ENCODE measurements around the gene SESN1. TPM values are rescaled to one million over a fixed set of nuclear protein-coding genes. Genes with fewer than 3 reads are reported as not detected.

The SESN1 gene
- total RNA-seq, 1 donor from 2014 or later: 36.9 TPM

DNA sequence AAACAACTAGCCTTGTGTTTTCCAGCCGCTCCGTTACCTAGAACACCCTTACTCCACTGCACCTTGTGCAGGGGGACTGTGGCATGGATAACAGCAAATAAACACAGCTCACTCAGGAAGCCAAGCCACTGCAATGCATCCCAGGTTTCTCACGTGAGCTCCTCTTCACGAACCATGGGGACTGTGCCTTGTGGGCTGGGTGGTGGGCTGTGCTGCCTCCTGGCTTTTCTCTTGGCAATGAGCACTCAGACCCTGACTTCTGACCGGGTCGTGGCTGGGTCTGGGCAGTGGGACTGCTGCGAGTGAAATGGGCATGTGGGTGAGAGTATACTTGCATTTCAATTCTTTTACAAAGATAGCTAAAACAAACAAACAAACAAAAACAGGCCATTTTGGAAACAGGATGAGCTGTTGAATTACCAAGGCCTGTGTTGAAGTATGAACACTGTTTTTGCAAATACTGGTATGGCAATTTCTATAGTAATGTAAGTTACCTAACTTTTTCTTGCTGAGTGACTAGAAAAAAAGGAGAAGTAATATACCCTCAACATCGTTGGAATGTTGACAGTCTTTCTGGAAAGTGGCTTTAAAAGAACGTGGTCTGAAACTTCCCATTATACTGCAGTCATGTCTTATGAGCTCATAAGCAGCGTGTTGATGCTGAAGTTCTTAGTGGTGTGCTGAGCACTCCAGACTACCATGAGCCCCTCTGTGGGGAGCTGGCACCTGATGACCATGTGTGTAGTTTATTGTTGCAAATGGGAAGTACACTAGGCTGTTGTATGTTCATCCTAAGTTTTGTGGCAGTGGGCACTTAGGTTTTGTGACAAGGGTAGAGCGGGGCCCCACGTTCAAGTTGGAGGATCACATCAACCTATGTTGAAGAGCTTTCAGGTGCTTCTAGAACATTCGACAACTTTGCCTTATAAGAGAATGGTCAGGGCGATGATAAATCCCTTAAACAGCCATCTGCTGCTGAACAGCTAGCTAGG is 126.0 kb downstream of the SESN1 start:
- H3K4me3 ChIP-seq: no peak overlapping the region
- no peaks in the 10 kb centered on the region for H3K27me3 ChIP-seq
- peaks cover 14% of the 10 kb centered on the region for H3K4me1 ChIP-seq
- intact Hi-C loops (cut with DNase I): no loop called here
- H3K9me3 ChIP-seq: no peaks in the 10 kb centered on the region
- TF ChIP-seq, protein P1, sequence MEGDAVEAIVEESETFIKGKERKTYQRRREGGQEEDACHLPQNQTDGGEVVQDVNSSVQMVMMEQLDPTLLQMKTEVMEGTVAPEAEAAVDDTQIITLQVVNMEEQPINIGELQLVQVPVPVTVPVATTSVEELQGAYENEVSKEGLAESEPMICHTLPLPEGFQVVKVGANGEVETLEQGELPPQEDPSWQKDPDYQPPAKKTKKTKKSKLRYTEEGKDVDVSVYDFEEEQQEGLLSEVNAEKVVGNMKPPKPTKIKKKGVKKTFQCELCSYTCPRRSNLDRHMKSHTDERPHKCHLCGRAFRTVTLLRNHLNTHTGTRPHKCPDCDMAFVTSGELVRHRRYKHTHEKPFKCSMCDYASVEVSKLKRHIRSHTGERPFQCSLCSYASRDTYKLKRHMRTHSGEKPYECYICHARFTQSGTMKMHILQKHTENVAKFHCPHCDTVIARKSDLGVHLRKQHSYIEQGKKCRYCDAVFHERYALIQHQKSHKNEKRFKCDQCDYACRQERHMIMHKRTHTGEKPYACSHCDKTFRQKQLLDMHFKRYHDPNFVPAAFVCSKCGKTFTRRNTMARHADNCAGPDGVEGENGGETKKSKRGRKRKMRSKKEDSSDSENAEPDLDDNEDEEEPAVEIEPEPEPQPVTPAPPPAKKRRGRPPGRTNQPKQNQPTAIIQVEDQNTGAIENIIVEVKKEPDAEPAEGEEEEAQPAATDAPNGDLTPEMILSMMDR (IDR thresholded peaks at IDR 0.05): no peak
- DNase-seq: no peak
- no peaks in the 10 kb centered on the region for H3K36me3 ChIP-seq
- peak; percentile 45 for ATAC-seq
- H3K27ac ChIP-seq: no peak overlapping the region

DNA sequence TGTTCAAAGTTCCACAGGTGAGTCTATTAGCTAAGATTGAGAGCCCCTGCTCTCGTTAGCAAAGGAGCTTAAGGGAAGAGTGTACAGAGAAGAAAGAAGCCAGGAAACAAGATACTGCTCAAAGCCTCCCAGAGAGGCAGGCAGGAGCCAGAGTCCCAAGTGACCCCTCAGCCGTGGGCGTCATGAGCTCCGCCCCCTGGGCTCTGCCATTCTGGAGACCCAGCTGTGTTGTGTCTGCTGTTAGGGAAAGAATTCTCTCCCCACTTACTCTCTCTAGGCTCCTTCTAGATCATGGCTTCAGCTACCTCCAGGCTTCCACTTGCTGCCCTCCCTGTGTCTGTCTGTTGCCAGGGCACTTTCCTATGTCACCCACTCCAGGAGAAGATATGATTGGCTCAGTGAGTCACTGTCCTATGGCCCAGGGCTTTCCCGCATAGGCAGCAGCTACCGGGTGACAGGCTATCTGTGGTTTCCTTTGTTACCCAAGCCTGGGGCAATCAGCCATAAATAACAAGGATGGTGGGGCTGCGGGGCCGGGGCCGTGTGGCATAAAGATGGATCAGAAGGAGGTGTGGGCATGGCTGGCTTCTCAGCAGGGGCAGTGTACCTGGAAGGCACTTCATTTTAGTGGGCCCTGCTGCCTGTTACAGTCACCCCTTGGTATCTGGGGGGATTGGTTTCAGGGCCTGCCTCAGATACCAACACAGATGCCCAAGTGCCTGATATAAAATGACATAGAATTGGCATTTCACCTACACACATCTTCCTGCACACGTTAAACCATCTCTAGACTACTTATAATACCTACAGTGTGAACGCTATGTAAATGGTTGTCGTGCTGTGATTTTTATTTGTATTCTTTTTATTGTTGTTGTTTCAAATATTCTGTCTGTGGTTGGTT is 127.5 kb downstream of the SESN1 start:
- Histone ChIP-seq H3K9me3 (no peaks in the 10 kb centered on the region), H3K27ac (no peak overlapping the region), H3K4me1 (peaks cover 14% of the 10 kb centered on the region), H3K36me3 (no peaks in the 10 kb centered on the region), H3K4me3 (no peak overlapping the region), H3K27me3 (no peaks in the 10 kb centered on the region)
- DNase-seq (no peak), ATAC-seq (peak; percentile 75)
- intact Hi-C loops (cut with DNase I): no loop called here
- TF ChIP-seq, protein P1 (IDR thresholded peaks at IDR 0.05): no peak

DNA sequence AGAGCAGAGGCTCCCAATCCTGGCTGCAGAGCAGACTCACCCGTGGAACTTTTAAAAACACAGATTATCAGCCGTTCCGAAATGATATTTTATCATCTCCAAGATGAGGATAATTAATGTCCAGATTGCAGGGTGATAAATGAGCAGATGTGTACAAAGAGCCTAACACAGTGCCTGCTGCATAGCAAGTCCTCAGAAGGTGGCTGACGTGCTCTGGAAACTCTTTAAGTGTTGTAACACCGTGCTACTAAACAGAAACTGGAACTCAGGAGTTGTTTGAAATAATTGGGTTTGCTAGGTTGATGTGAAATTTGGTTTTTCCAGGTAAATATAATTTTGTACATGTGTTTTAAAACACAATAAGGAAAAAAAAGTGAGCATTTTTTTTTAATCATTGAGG is 128.4 kb downstream of the SESN1 start:
- intact Hi-C loops (cut with DNase I): no loop called here

DNA sequence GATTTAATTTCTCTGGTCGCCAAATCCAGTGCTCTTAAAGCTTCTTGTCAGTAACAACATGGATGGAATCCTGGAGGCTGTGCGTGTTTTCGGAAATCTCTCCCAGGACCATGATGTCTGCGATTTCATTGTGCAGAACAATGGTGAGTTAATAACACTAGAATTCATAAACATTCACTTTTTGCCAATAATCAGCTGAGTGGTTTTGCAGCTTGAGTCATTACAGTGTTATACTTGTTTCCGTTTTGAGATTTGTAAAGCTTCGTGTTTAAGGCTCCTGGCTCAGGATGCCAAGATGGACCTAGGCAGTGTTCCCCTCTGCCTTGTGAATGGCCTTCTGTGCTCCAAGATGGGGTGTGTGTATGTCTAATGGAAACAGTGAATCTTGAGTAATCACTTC is 132.7 kb downstream of the SESN1 start:
- H3K27me3 ChIP-seq: no peaks in the 10 kb centered on the region
- intact Hi-C loops (cut with DNase I): no loop called here
- no peak overlapping the region for H3K4me3 ChIP-seq

More for the DNA sequence above, 128.4 kb downstream of the SESN1 start:
- TF ChIP-seq, protein P1 (IDR thresholded peaks at IDR 0.05): no peak
- Histone ChIP-seq H3K27me3 (no peaks in the 10 kb centered on the region), H3K4me3 (no peak overlapping the region), H3K9me3 (no peaks in the 10 kb centered on the region), H3K4me1 (peaks cover 14% of the 10 kb centered on the region), H3K36me3 (no peaks in the 10 kb centered on the region), H3K27ac (no peak overlapping the region)
- ATAC-seq (no peak), DNase-seq (no peak)

DNA sequence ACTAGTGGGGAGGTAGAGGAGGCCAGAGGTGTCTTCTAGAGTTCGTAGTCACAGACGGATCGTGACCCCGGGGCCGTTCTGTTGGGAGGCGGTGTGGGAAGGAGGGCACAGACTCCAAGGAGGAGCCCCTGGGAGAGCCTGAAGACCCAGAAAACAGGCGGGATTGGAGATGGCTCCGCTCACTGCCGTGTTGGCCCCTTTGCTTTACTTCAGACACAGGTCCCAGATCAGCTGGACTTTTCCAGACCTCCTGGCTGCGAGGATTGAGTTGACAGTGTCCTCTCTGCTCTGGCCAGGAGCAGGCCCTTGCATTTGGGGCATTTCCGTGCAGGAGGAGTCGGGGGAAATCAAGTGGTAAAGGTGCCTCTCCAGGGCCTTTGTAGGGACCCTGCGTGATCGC is 133.6 kb downstream of the SESN1 start:
- DNase-seq (no peak), ATAC-seq (no peak)
- H3K4me1 ChIP-seq: peaks cover 5% of the 10 kb centered on the region
- no peak overlapping the region for H3K27ac ChIP-seq
- no peaks in the 10 kb centered on the region for H3K36me3 ChIP-seq
- H3K27me3 ChIP-seq: no peaks in the 10 kb centered on the region
- TF ChIP-seq, protein P1 (IDR thresholded peaks at IDR 0.05): no peak
- H3K4me3 ChIP-seq: no peak overlapping the region
- no peaks in the 10 kb centered on the region for H3K9me3 ChIP-seq
- intact Hi-C loops (cut with DNase I): no loop called here

More for the DNA sequence above, 132.7 kb downstream of the SESN1 start:
- TF ChIP-seq, protein P1 (IDR thresholded peaks at IDR 0.05): no peak
- Histone ChIP-seq H3K36me3 (no peaks in the 10 kb centered on the region), H3K27ac (no peak overlapping the region), H3K9me3 (no peaks in the 10 kb centered on the region), H3K4me1 (peaks cover 5% of the 10 kb centered on the region)
- no peak for DNase-seq
- ATAC-seq: no peak
